NOMO-1 treated with DMSO at 0.1 percent for 48 hours (cell line): ENCODE results near the gene VRK3.
A peak's percentile ranks its signal among the peaks of the same experiment; 100 is the strongest.
"Not testable (repeated sequence)": the region's sequence is repeated elsewhere in the genome, so short reads cannot be mapped to it uniquely, and the experiment has no call there.

Experiments
- DNase-seq: peaks from one replicate; lab custom pipeline; 2025; ENCODE audit not compliant: unreplicated experiment; lab: John Stamatoyannopoulos, UW

VRK3 gene

GRCh38 chr19:50025022-50025793, at the start of gene VRK3:
Gene VRK3, minus strand, starts transcription at chr19:50025372. Its CDS starts 9,210 bp downstream, at chr19:50016162.
- DNase-seq = peak; percentile 100

GRCh38 chr19:50068382-50068781, 43.2 kb upstream of the VRK3 start:
- DNase-seq = not testable (repeated sequence)

- no peak for DNase-seq
These were observed 42.4 kb upstream of the VRK3 start for GRCh38 chr19:50067575-50067974.

GRCh38 chr19:50065938-50066337, 40.8 kb upstream of the VRK3 start:
- DNase-seq = no peak

- DNase-seq = no peak
These were observed 36.5 kb upstream of the VRK3 start for GRCh38 chr19:50061650-50062049.

GRCh38 chr19:50060107-50060506, 34.9 kb upstream of the VRK3 start:
- no peak for DNase-seq

GRCh38 chr19:50059045-50059444, 33.9 kb upstream of the VRK3 start:
- DNase-seq = no peak

GRCh38 chr19:50058425-50058824, 33.3 kb upstream of the VRK3 start:
- DNase-seq = no peak

GRCh38 chr19:50053119-50053518, 27.9 kb upstream of the VRK3 start:
- DNase-seq = no peak

GRCh38 chr19:50051964-50052363, 26.8 kb upstream of the VRK3 start:
- no peak for DNase-seq

GRCh38 chr19:50051228-50051895, 26.2 kb upstream of the VRK3 start:
- DNase-seq = not testable (repeated sequence)

GRCh38 chr19:50050406-50051227, 25.4 kb upstream of the VRK3 start:
- DNase-seq = peak; percentile 61

- no peak for DNase-seq
These were observed 22.5 kb upstream of the VRK3 start for GRCh38 chr19:50047671-50048070.

GRCh38 chr19:50046649-50047503, 21.7 kb upstream of the VRK3 start:
- no peak for DNase-seq

- DNase-seq = no peak
These were observed 19.8 kb upstream of the VRK3 start for GRCh38 chr19:50044922-50045321.

- DNase-seq = no peak
These were observed 18.8 kb upstream of the VRK3 start for GRCh38 chr19:50043967-50044366.

GRCh38 chr19:50042363-50043024, 17.3 kb upstream of the VRK3 start:
- no peak for DNase-seq

GRCh38 chr19:50040967-50041366, 15.8 kb upstream of the VRK3 start:
- DNase-seq = no peak

GRCh38 chr19:50039968-50040367, 14.8 kb upstream of the VRK3 start:
- no peak for DNase-seq

GRCh38 chr19:50036908-50037307, 11.7 kb upstream of the VRK3 start:
- DNase-seq = no peak
